ENCODE data around the gene OGFOD1.
A peak's percentile ranks its signal among the peaks of the same experiment; 100 is the strongest.

OGFOD1 gene

DNA sequence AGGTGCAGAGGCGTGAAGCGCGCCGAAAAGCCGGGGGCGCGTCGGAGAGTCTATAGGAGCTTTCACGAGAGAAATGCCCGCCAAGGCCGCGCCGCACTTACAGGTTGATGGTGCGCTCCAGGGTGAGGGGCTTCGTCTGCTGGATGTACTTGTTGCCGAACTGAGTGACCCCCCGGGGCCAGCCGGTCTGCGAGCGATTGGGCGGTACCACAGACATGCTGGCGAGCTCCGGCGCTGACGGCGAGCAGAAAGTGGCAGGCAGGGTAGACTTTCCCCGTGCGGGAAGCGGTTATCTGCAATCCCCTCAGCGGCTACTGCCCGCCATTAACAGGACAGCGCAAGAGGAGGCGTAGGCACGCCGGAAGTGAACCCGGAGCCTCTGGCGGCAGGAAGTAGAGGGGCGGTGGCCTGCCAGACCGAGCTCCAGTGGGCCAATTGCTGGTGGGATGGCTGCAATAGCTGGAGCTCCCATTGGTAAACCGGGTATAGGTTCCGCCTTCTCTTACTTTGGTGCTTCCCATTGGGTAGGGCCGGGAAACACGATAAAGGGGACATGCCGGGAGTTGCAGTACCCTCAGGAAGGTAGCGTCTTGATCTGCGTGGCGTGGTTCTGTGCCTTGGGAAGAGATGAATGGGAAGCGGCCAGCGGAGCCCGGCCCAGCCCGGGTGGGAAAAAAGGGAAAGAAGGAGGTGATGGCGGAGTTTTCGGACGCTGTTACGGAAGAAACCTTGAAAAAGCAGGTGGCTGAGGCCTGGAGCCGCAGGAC, at the start of gene OGFOD1, which contains the start of gene NUDT21:
Gene OGFOD1, plus strand, starts transcription at position 569 of the 767 bp plus-strand sequence. Its CDS starts 59 bp downstream, at position 628.
Gene NUDT21, minus strand, starts transcription at position 347 of the 767 bp plus-strand sequence. Its CDS starts 130 bp downstream, at position 217.
- peak; percentile 91 for DNase-seq

DNA sequence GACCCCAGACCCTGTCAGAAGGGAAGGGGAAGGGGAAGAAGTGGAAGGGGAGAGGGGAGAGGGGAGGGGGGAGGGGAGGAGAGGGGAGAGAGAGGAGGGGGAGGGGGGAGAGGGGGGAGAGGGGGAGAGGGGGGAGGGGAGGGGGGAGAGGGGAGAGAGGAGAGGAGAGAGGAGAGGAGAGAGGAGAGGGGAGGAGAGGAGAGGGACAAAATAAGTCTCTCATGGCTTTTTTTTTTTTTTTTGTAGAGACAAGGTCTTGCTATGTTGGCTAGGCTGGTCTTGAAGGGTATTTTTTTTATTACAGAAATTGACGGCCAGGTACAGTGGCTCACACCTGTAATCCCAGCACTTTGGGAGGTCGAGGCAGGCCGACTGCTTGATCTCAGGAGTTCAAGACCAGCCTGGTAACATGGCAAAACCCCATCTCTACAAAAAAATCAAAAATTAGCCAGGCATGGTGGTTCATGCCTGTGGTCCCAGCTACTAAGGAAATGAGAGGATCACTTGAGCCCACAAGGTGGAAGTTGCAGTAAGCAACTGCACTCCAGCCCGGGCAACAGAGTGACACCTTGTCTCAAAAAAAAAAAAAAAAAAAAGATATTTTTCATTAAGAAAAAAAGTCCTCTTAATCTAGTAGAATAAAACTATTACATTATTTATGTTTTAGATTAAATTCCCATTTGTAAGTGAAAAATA, 45.2 kb upstream of the OGFOD1 start:
- no peak for DNase-seq

DNA sequence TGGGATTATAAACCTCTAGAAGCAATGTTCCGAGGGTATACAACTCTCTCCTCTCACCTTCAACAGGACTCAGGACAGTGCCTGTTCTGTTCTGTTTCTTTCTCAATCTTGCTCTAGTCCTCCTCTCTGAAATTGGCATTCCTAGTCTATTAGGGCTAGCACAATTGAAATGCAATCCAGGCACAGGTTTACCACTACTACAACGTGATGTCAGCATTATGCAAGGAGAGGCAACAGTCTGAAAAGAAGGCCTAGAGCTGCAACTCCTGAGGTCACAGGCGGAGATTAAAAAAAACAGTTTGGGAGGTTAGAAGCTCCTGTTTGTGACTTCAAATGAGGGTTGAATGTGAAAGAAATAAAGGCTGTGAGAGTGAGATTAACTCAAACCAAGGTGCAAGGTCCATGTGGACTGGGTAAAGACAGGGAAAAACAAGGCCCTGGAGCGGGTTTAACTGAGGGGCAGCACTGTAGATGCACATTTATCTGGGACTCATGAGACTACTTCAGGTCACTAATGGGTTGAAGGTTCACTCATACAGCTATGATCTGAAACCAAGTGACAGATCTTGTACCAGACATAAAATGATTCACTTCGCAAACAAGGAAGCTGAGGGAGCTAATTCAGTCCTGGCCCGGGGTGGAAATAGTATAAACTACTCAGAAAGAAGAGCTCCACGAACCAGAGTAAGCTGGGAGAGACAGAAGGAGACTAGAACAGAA, 42.8 kb upstream of the OGFOD1 start:
- no peak for DNase-seq

DNA sequence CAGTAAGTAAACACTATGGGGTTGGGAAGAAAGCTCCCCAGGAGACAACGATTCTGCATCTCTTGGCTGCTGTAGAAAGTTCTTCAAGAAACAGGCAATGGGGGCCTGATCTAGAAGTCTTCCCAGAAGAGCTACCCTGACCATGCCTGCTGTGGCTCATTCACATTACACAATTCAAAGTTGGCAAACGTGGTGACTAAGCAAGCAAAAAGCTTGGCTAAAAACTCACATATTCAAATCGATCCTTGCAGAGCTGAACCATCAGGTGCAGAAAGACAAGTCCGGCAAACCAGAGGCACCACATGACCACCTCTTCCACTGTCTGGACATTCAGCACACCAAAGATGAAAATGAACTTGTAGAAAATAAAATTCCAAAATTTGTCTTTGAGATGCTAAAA, 42.2 kb upstream of the OGFOD1 start:
- no peak for DNase-seq

DNA sequence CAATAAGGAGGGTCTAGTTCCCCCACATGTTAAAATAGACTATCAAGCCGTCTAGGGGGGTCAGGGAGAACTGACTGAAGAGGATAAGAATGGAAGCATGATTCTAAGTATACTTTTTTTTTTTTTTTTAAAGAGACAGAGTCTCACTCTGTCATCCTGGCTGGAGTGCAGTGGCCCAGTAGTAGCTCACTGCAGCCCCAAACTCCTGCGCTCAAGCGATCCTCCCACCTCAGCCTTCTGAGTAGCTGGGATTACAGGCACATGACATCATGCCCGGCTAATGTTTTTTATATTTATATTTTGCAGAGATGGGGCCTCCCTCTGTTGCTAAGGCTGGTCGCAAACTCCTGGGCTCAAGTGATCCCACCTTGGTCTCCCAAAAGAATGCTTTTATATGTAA, 40.2 kb upstream of the OGFOD1 start:
- no peak for DNase-seq

DNA sequence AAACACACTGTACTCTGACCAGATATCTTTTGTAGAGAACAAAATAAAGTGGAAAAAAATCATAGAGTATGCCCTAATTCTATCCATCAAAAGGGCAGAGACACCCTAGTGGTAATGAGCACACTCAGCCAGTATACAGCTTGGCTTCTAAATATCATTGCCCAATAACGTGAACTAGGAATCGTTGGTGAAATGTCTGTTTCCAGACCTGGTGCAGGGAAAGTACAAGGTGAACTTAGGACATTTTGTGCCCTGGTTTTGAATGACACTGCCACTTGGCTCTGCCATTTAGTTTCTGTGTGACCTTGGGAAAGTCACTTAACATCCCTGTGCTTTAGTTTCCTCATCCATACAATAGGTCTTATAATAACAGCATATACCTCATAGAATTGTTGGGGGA, 39.7 kb upstream of the OGFOD1 start:
- DNase-seq: no peak

DNA sequence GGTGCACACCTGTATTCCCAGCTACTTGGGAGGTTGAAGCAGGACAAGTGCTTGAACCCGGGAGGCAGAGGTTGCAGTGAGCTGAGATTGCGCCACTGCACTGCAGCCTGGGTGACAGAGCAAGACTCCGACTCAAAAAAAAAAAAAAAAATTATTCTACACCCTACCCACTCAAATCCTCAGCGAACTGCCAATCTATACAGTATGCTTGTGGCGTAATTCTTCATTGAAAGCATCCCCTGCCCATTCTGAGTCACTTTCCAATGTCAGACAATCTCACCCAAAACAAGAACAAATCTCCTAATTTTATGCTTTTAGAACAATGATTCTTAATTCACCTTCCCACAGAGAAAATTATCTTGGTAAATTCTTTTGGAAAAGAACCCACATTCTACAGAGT, 38.0 kb upstream of the OGFOD1 start:
- no peak for DNase-seq

DNA sequence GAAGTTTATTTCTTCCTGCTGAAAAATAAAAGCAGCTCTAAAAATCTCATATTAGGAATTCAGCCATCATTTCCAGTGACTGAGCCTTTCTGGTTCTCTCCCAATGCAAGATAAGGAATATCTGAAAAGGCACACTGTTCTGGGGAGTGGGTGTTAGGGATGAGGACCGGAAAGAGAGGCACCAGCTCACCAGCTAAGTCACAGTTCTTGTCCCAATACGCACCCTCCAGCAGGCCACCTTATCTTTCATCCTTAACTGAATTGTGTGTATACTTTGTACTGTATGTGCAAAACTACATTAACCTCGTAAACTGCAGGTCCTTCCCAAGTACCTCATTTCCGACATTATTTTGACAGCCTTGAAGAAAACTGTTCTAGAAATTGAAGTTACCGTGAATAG, 37.0 kb upstream of the OGFOD1 start:
- DNase-seq: no peak

DNA sequence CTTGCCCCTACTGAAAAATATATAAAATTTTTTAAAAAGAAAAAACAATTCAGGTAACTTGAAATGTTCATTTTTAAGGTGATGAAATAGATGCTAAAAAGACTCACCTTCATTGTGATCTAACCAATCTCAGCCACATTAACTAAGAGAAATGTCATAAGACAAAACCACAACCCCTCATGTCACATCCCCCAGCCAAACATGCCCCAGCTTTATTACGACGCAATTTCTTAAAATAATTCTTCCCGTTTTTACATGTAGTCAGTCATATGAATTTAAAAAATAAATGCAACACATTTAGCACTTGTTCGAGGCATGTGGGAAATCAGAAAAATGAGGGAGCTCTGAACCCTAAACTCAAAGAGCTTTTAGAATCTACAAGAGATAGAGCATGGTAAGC, 35.5 kb upstream of the OGFOD1 start:
- no peak for DNase-seq

DNA sequence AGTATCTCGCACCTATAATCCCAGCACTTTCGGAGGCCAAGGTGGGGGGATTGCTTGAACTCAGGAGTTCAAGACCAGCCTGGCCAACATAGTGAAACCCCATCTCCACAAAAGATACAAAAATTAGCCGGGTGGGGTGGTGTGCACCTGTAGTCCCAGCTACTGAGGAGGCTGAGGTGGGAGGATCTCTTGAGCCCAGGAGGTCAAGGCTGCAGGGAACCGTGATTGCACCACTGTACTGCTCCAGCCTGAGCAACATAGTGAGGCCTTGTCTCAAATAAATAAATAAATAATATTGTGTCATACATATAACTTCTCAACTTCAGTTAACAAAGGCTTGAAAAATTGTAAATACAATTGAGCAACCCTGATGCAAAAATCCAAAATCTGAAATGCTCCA, 34.2 kb upstream of the OGFOD1 start:
- DNase-seq: no peak

DNA sequence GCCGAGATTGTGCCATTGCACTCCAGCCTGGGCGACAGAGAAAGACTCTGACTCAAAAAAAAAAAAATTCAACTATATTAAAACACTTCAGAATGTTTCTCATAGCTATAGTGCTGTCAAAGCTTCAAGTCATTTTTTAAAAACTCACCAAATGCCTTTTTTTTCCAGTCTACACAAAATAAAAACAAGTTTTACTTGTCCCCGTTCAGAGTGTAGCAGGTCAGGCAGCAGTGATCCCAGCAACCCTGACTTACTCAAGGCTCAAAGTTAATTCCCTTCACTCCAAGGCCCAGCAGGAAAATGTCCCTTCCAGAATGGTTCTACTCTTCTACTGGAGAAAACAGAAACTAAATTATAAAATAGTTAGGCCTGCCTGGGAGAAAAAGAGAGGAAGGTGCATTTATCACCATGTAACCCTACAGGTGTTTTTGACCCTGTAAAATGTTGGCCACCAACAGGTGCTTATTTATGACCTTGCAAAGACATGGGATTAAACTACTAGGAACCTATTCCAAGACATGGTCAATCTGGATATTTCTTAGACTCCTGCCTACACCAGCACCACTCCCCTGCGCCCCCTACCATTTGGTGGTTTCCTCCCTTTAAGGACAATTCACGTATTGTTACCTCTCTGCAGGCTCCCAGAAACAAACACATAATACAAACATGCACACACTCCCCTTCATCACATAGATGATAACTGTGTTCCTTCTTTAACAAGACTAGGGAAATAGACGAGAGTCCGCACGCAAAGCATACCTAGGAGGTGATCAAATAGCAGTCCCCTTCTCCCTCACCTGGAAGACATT, 31.4 kb upstream of the OGFOD1 start:
- DNase-seq: no peak

DNA sequence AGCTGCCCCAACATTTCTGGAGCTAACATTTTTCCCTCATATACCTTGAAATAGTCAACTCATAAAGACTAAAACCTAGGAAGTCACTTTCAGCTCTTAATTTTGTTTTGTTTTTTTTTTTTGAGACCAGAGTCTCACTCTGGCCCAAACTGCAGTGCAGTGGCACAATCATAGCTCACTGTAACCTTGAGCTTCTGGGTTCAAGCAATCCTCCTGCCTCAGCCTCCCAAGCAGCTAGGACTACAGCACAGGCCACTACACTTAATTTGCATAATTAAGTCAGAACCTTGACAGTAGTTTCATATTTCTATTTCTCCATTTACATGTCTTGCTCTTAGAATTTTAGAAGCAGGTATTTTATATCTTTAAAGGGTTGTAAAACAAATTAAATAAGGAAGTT, 30.7 kb upstream of the OGFOD1 start:
- no peak for DNase-seq

DNA sequence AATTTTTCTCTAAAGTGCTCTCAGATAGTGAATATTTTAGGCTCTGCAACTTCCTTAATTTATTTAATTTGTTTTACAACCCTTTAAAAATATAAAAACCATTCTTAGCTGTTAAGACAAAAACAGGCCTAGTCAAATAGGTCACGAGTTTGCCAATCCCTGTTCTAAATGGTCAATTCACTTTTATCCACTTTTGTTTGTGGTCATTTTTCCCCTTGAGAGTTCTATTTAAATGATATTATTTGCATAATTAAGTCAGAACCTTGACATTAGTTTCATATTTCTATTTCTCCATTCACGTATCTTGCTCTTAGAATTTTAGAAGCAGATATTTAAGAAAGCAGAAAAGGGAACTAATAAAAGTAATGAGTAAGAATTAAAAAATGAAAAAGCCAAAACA, 30.0 kb upstream of the OGFOD1 start:
- no peak for DNase-seq

DNA sequence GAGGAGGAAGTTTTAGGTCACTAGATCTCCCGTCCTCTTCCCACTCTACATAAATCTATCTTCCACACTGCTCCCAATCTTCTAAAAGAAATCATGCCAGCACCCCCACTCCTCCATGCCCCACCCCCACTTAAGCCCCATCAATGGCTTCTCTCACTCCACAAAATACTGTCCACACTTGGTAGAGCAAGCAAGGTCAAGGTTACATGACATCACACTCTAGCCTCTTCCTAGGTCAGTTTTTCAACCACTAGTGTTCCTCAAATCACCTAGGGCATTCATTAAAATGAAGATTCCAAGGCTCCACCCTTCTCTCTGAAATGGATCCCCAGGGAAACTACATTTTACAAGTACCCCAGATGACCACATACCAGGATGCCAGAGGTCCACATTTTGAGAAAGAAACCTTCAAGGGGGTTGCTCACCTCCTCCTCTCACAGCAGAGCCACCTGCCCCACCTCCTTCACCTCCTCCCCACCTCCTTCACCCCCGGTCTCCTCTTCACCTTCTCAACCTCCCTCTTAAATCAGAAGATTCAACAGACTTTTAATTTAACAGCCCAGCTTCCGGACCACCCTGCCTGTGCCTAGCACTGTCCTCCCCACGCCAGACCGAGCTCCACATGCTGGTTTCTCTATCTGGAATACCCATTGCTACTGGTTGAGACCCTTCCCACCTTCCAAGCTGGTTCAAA, 29.2 kb upstream of the OGFOD1 start:
- DNase-seq: no peak

DNA sequence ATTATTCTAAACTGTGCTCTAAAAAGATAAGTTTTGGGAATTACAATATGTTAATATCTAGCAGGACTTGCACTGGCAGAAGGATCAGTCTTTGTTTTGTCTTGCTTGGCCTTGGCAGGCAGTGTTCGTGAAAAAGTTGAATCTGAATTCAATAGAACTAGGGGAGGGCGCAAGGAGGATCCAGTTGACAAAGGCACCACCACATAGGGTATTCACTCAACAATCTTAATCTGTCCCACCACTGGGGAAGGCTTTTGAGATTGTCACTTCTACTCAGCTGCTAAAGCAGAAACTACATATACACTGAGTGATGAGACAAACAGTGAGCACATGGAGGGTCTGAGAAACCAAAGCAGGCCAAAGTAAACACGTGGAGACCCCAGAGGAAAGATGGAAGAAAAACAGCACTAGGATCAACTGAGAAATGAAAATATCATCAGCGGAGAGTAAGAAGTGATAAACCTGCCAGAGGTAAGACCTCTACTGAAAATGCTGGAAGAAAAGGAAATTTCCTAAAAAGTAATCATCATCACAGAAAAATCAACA, 28.4 kb upstream of the OGFOD1 start:
- no peak for DNase-seq

DNA sequence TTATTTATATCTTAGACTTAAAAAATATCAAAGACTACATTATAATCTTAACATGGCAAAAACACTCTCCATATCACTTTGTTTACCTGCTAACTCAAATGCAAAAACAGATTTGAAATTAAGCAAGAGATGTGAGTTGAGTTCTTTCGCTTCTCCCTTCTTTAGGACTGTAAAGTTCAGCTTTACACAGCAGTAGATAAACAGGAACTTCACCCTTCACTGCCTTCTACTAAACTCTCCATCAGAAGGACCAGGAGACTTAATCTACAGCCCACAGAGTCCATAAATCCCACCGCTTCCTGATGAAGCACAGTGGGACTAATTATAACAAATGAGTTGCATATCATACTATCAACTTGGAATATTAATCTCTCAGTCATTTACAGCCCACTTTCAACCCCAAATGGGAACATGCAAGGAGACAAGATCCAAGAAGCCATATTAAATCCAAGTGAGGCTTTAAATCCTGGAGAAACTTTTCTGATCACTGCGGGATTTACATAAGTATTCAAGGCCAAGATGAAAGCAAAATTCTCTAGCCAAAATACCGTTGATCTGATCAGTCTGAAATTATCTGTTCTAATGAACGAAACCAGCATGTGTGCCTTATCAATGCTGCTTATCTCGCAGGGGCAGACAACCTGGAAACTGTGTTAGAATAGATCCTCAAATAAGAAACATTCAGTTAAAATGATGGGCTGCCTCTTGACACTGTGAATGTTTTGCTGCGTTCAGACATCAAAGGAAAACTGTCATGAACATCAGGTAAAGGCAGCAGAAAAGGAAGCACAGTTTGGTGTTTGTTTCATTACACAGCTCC, 27.6 kb upstream of the OGFOD1 start:
- no peak for DNase-seq

DNA sequence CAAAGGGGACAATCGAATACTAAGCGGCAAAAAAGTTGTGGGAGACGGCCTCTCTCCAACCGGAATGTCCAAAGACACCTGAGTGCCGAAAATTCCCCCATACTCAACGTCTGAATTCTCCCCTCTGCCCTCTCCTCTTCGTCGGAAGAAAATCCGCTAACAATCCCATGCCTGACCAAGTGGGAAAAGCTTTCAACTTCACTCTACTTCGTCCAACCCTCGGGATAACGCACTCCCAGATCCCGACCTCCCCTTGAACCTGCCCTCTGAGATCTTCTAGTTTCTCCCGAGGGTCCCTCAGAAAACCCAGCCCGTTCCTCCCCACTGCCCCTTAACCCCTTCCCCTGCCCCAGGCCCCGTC, 27.0 kb upstream of the OGFOD1 start:
- no peak for DNase-seq

DNA sequence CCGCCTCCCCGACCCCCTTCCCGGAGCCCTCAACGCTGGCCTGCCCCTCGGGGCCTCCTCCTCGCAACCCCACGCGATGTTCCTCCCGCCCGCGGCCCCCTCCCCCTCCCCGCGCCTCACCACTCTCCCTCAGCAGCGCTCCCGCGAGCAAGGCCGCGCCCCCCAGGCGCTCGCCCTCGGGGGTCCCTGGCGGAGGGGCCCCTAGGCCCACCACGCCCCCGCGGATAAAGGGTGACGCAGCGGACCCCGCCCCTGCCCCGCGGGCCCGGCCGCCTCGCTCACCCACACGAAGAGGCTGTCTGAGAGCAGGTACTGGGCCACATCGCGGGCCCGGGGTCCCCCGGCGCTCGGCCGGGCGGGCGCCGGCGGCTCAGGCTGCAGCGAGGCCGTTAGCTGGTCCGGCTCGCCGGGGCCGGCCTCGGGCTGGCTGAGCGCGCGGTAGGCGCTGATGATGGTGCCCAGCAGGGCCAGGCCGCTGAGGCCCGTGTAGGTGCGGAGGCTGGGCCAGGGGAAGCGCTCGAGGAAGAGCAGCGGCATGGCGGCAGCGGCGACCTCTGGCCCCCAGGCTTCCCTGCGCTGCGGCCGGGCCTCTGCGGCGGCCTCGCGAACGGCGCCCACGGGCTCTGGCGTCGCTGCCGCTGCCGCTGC, 26.4 kb upstream of the OGFOD1 start:
- peak; percentile 21 for DNase-seq

DNA sequence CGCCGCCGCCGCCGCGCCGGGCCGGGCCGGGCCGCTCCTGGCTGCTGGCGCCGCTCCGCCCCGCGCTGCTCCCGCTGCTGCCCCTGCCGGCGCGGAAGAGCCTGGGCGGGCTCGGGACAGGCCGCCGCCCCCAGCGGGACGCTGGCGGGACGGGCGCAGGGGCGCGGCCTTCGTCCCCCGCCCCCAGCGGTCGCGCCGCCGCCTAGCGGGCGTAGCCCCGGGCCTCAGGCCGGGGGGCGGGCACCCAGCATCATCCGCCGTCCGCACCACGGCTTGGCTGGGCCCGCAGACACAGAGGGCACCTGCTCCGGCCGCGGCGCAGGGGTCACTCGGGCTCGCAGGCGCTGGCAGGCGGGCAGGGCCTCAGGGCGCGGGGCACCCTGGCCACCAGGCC, 25.9 kb upstream of the OGFOD1 start, which contains the start of gene AMFR:
Gene AMFR, minus strand, starts transcription at position 107 of the 394 bp plus-strand sequence. CDS start 218 bp downstream, outside the sequence.
- peak; percentile 58 for DNase-seq

DNA sequence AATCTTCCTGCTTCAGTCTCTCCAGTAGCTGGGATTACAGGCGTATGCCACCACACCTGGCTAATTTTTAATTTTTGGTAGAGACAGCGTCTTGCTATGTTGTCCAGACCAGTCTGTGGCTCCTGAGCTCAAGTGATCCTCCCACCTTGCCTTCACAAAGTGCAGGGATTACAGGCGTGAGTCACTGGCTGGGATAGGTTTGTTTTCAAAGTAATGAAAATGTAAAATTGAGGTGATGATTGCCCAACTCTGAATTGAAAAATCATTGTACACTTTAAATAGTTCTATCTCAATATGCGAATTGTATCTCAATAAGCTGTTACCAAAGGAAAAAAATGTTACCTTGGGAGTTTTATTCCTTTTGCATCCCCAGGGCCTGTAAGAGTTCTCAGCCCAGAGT, 24.8 kb upstream of the OGFOD1 start:
- DNase-seq: no peak

Measured in activated gamma-delta T cell treated with Interleukin-2 at 50 U/mL for 16 hours (primary cell).